Measurements from ENCODE around the gene TMEM145. TPM values are rescaled to one million over a fixed set of nuclear protein-coding genes. Genes with fewer than 3 reads are reported as not detected.

The TMEM145 gene
- total and polyA plus RNA-seq, 9 of the 15 experiments (the other 6 are each of a cell fraction or from before 2014, with no cell fraction given): 0.80 to 5.5 (median 1.9) TPM; not detected in 3

DNA sequence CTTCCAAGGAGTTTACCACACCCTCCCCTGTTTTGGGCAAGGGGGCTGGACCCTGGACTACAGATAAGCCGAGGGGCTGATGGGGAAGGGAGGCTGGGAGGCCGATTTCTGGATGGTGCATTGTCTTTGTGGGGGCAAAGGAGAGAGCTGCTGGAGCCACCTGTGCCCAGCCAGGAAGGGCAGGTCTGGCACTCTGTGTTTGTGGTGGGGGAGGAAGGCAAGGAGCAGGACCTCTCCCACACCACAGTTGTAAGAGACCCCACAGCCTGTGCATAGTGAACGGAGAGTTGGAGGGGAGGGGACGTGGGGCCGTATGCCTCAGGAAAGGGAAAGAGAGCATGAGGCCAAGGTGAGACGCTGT lies 27.1 kb upstream of the TMEM145 start:
- H2AFZ ChIP-seq (ENCODE audit: low read depth, low read length): no peak overlapping the region
- ChIA-PET CTCF (ENCODE audit: low intra/inter-chr PET ratio) (no interaction called here), POLR2A (no interaction called here)
- H3K9ac ChIP-seq (ENCODE audit: insufficient read depth in 1 of 2, low read depth in 2 of 2, low read length in 2 of 2): peak overlapping the region; percentile 70 to 94; a peak in 3 of 4 replicates
- peaks cover 39 to 80% of the 10 kb centered on the region in 2 experiments for H3K4me1 ChIP-seq (replicated peaks in 1 of 2; ENCODE audit: control insufficient read depth in 2 of 2, insufficient read depth in 2 of 2, low read length in 2 of 2)
- intact Hi-C loops (cut with micrococcal nuclease): no loop called here
- 48% methylated on average over 6 of the region's 6 CpGs for WGBS (ENCODE audit: insufficient coverage, low coverage, missing lambda C conversion rate)
- ATAC-seq (no peak), DNase-seq (ENCODE audit: extremely low read depth in 1 of 4, low spot score in 3 of 4) (no peak), FAIRE-seq (no peak)
- no TSS peak for BruUV-seq (replicated peaks)
- in situ Hi-C loops (cut with MboI): no loop called here
- no peaks in the 10 kb centered on the region for H3K9me1 ChIP-seq (ENCODE audit: control insufficient read depth, insufficient read depth, low read length)
- peak overlapping the region; percentile 83 for H3K4me2 ChIP-seq (ENCODE audit: insufficient read depth, low read length)
- H3K79me2 ChIP-seq (ENCODE audit: control insufficient read depth, insufficient read depth, low read length): peaks cover 48% of the 10 kb centered on the region
- no peaks in the 10 kb centered on the region; a peak in 1 of 5 replicates for H3K27me3 ChIP-seq (ENCODE audit: control insufficient read depth in 2 of 2, insufficient read depth in 2 of 2, low read length in 2 of 2)
- TF ChIP-seq ZBTB7A (IDR thresholded peaks at IDR 0.05; ENCODE audit: borderline replicate concordance, control insufficient read depth, low read depth, low read length) (0 out of 2 replicates have a peak, but pooled peaks have one; percentile 3), ZNF274 (IDR thresholded peaks at IDR 0.05; ENCODE audit: borderline replicate concordance, low read depth, low read length) (no peak)
- H3K9me3 ChIP-seq (replicated peaks; ENCODE audit: control insufficient read depth, insufficient read depth, low read depth, low read length): no peaks in the 10 kb centered on the region
- no peak overlapping the region for H3K4me3 ChIP-seq
- H3K27ac ChIP-seq (ENCODE audit: extremely low read depth, low read depth, low read length): peak overlapping the region; percentile 34; the same call in 1 of the 3 replicates
- peaks cover 44% of the 10 kb centered on the region; the same call in 2 of the 3 replicates for H3K36me3 ChIP-seq (ENCODE audit: control insufficient read depth, insufficient read depth, low read length)
- H4K20me1 ChIP-seq (replicated peaks; ENCODE audit: control insufficient read depth, insufficient read depth, low read length): 0 out of 2 replicates have a peak, but pooled peaks cover 8% of the 10 kb centered on the region

GRCh38 chr19:42286349-42287016 lies 26.6 kb upstream of the TMEM145 start:
- Histone ChIP-seq H3K9ac (ENCODE audit: insufficient read depth in 1 of 2, low read depth in 2 of 2, low read length in 2 of 2) (peak overlapping the region; percentile 70 to 94; a peak in 3 of 4 replicates), H3K27ac (ENCODE audit: extremely low read depth, low read depth, low read length) (peak overlapping the region; percentile 34; the same call in 1 of the 3 replicates), H2AFZ (ENCODE audit: low read depth, low read length) (no peak overlapping the region), H3K27me3 (ENCODE audit: control insufficient read depth in 2 of 2, insufficient read depth in 2 of 2, low read length in 2 of 2) (no peaks in the 10 kb centered on the region; a peak in 1 of 5 replicates), H3K4me3 (no peak overlapping the region), H4K20me1 (replicated peaks; ENCODE audit: control insufficient read depth, insufficient read depth, low read length) (0 out of 2 replicates have a peak, but pooled peaks cover 8% of the 10 kb centered on the region), H3K79me2 (ENCODE audit: control insufficient read depth, insufficient read depth, low read length) (peaks cover 44% of the 10 kb centered on the region), H3K36me3 (ENCODE audit: control insufficient read depth, insufficient read depth, low read length) (peaks cover 50% of the 10 kb centered on the region; the same call in 2 of the 3 replicates), H3K9me3 (replicated peaks; ENCODE audit: control insufficient read depth, insufficient read depth, low read depth, low read length) (no peaks in the 10 kb centered on the region), H3K4me2 (ENCODE audit: insufficient read depth, low read length) (peak overlapping the region; percentile 83), H3K9me1 (ENCODE audit: control insufficient read depth, insufficient read depth, low read length) (no peaks in the 10 kb centered on the region), H3K4me1 (replicated peaks in 1 of 2; ENCODE audit: control insufficient read depth in 2 of 2, insufficient read depth in 2 of 2, low read length in 2 of 2) (peaks cover 36 to 80% of the 10 kb centered on the region in 2 experiments)
- WGBS (ENCODE audit: insufficient coverage, low coverage, missing lambda C conversion rate): 56% methylated on average over 10 of the region's 13 CpGs
- no TSS peak for BruUV-seq (replicated peaks)
- intact Hi-C loops (cut with micrococcal nuclease): no loop called here
- CTCF ChIA-PET (ENCODE audit: low intra/inter-chr PET ratio): no interaction called here
- POLR2A ChIA-PET: no interaction called here
- DNase-seq (ENCODE audit: extremely low read depth in 1 of 4, low spot score in 3 of 4) (peak; percentile 45 to 66 (median 56)), FAIRE-seq (no peak), ATAC-seq (no peak)
- in situ Hi-C loops (cut with MboI): no loop called here
- TF ChIP-seq YY1 (IDR thresholded peaks at IDR 0.05; ENCODE audit: borderline replicate concordance in 1 of 3, control insufficient read depth in 1 of 3, extremely low read depth in 1 of 3, insufficient read depth in 3 of 3, insufficient read length in 1 of 3, insufficient replicate concordance in 2 of 3, low read depth in 1 of 3, low read length in 2 of 3) (no peak), HIVEP1 (CRISPR knock-in tag; IDR thresholded peaks at IDR 0.05) (no peak), RBFOX2 (IDR thresholded peaks at IDR 0.05; ENCODE audit: low read depth, low read length) (no peak), ZC3H4 (CRISPR knock-in tag; IDR thresholded peaks at IDR 0.05; ENCODE audit: borderline replicate concordance) (no peak), NFE2 (IDR thresholded peaks at IDR 0.05; ENCODE audit: low read depth) (no peak), ESRRB (CRISPR knock-in tag; IDR thresholded peaks at IDR 0.05; ENCODE audit: borderline replicate concordance) (no peak), ZNF143 (CRISPR knock-in tag; IDR thresholded peaks at IDR 0.05) (no peak), C11orf30 (IDR thresholded peaks at IDR 0.05; ENCODE audit: low read depth) (peak; percentile 86; the same call in 1 of the 2 replicates), WHSC1 (IDR thresholded peaks at IDR 0.05; ENCODE audit: low read length) (no peak)
- TF ChIP-seq, protein P1, sequence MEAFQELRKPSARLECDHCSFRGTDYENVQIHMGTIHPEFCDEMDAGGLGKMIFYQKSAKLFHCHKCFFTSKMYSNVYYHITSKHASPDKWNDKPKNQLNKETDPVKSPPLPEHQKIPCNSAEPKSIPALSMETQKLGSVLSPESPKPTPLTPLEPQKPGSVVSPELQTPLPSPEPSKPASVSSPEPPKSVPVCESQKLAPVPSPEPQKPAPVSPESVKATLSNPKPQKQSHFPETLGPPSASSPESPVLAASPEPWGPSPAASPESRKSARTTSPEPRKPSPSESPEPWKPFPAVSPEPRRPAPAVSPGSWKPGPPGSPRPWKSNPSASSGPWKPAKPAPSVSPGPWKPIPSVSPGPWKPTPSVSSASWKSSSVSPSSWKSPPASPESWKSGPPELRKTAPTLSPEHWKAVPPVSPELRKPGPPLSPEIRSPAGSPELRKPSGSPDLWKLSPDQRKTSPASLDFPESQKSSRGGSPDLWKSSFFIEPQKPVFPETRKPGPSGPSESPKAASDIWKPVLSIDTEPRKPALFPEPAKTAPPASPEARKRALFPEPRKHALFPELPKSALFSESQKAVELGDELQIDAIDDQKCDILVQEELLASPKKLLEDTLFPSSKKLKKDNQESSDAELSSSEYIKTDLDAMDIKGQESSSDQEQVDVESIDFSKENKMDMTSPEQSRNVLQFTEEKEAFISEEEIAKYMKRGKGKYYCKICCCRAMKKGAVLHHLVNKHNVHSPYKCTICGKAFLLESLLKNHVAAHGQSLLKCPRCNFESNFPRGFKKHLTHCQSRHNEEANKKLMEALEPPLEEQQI (IDR thresholded peaks at IDR 0.05): no peak

Measured in K562 (cell line).